HepG2 (cell line): ENCODE measurements around the gene DDX20. TPM values are rescaled to one million over a fixed set of nuclear protein-coding genes. Genes with fewer than 3 reads are reported as not detected.

Source experiments
- ARHGAP35 ChIP-seq: sonication (generic); formaldehyde crosslinking; IDR thresholded peaks from 2 replicates; pipeline ENCODE4 v1.9.0; 2022; ENCODE audit warnings: mild to moderate bottlenecking, inconsistent platforms, moderate library complexity, missing genetic modification reagents, borderline replicate concordance
- HOXA3 ChIP-seq: sonication (generic); formaldehyde crosslinking; IDR thresholded peaks from 2 replicates; pipeline ENCODE4 v1.5.0; 2020; ENCODE audit warnings: missing genetic modification reagents
- MED13 ChIP-seq: sonication (generic); formaldehyde crosslinking; IDR thresholded peaks from 2 replicates; pipeline ENCODE4 v1.5.0; 2020; ENCODE audit warnings: missing genetic modification reagents
- MIXL1 ChIP-seq: IDR thresholded peaks from 2 replicates; pipeline ENCODE4 v1.6.1; 2016
- NFATC3 ChIP-seq: sonication (generic); formaldehyde crosslinking; IDR thresholded peaks from 2 replicates; pipeline ENCODE4 v1.5.1; 2020; ENCODE audit warnings: mild to moderate bottlenecking, missing genetic modification reagents
- NFYC ChIP-seq: IDR thresholded peaks from 2 replicates; pipeline ENCODE4 v1.6.1; 2016; ENCODE audit warnings: missing genetic modification reagents, missing compliant biosample characterization
- RFXANK ChIP-seq: IDR thresholded peaks from 2 replicates; pipeline ENCODE4 v1.6.1; 2016
- SIX1 ChIP-seq: sonication (generic); formaldehyde crosslinking; IDR thresholded peaks from 2 replicates; pipeline ENCODE4 v1.4.0; 2020; ENCODE audit warnings: missing genetic modification reagents, borderline replicate concordance
- SOX6 ChIP-seq, 2 experiments: fragments of 450-650 bp in 1 of 2; sonication (generic) in 1 of 2; formaldehyde crosslinking in 1 of 2; IDR thresholded peaks; 2 replicates each; pipeline versions ENCODE4 v1.4.0 to v1.6.1; 2017 to 2020; ENCODE audit warnings: antibody characterized with exemption in 1 of 2, mild to moderate bottlenecking in 1 of 2, missing genetic modification reagents in 1 of 2
- ZBTB1 ChIP-seq: sonication (generic); formaldehyde crosslinking; IDR thresholded peaks from 2 replicates; pipeline ENCODE4 v1.4.0; 2020; ENCODE audit warnings: missing genetic modification reagents, borderline replicate concordance
- ZNF232 ChIP-seq: sonication (generic); formaldehyde crosslinking; IDR thresholded peaks from 2 replicates; pipeline ENCODE4 v1.4.0; 2020; ENCODE audit warnings: missing genetic modification reagents, borderline replicate concordance
- ZNF30 ChIP-seq: sonication (generic); formaldehyde crosslinking; IDR thresholded peaks from 2 replicates; pipeline ENCODE4 v1.5.0; 2020; ENCODE audit warnings: mild to moderate bottlenecking, missing genetic modification reagents
- ZNF614 ChIP-seq: IDR thresholded peaks from 2 replicates; pipeline ENCODE4 v1.6.1; 2018; ENCODE audit warnings: missing biosample characterization, missing genetic modification reagents, inconsistent platforms, borderline replicate concordance
- polyA plus RNA-seq, 8 experiments: library from polyadenylated mRNA; depleted of rRNA in 3 of 8; stranded (reverse) in 7 of 8; unstranded in 1 of 8; fragments of >200 nt; fragmentation: Illumina TruSeq in 4 of 8; extraction: Trizol in 4 of 8; gene quantifications; 2 replicates each; pipeline versions ENCODE4 v1.2.1 to v1.2.3, GENCODE V29; 2011 to 2016; ENCODE audit warnings: low read depth in 4 of 8, missing spikeins in 1 of 8, mixed read lengths in 1 of 8; ENCODE audit not compliant: insufficient read depth in 1 of 8
- total RNA-seq, 5 experiments: library from RNA; depleted of rRNA; stranded (reverse); fragments of >200 nt; fragmentation: Illumina TruSeq; extraction: Trizol; gene quantifications; 2 replicates each; pipeline ENCODE4 v1.2.3, GENCODE V29; 2016; ENCODE audit warnings: low read depth in 1 of 5
- TF ChIP-seq, protein P1 (sequence below): sonication (generic); formaldehyde crosslinking; IDR thresholded peaks from 2 replicates; pipeline ENCODE4 v1.4.0; 2020; ENCODE audit warnings: missing genetic modification reagents
- TF ChIP-seq, protein P2 (sequence below): sonication (generic); formaldehyde crosslinking; IDR thresholded peaks from 2 replicates; pipeline ENCODE4 v1.5.1; 2020; ENCODE audit warnings: missing genetic modification reagents, mild to moderate bottlenecking, borderline replicate concordance
- TF ChIP-seq, protein P3 (sequence below): sonication (generic); formaldehyde crosslinking; IDR thresholded peaks from 2 replicates; pipeline ENCODE4 v1.5.0; 2020; ENCODE audit warnings: missing genetic modification reagents, mild to moderate bottlenecking, borderline replicate concordance
- TF ChIP-seq, protein P4 (sequence below): sonication (generic); formaldehyde crosslinking; IDR thresholded peaks from 2 replicates; pipeline ENCODE4 v1.4.0; 2020; ENCODE audit warnings: mild to moderate bottlenecking, missing genetic modification reagents
- TF ChIP-seq, protein P5 (sequence below): sonication (generic); formaldehyde crosslinking; IDR thresholded peaks from 2 replicates; pipeline ENCODE4 v1.9.0; 2021; ENCODE audit warnings: missing genetic modification reagents, mild to moderate bottlenecking, borderline replicate concordance

DDX20 gene
- total and polyA plus RNA-seq, 2 of the 13 experiments (the other 11 are each of a cell fraction or from before 2014, with no cell fraction given): 4.0 to 14.3 TPM

DNA sequence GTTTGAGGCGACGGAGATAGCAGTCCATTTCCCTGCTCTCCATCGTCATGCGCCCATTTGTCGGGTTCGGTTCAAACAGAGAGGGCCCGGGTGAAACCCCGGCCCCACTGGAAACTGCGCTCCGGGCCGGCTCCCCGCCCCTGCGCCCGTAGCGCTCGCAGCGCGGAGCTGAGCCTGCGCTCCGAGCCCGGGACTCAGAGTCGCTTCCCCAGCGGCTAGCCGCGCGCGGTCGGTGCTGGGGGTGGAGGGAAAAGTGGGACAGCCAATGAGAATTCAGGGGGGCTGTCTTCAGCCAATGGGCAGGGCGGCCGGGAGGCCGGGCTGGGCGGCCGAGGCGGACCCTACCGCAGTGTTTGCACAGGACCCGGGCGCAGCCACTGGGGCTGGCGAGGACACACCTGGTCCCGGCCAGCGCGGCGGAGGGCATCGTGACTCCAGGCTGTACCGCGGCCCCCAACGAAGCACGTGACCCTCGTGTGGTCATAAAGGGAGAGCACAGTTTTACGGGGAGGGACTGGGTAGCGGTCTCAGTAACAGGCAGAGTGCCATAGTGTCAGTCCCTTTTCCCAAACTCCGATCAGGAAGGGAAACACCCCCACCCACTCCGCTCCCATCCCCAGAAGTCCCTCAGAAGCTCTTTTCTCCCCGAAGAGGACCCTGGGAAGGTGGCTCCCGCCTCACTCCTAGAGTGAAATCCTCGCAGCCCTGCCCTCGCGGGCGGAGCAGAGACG lies 16.3 kb upstream of the DDX20 start, which contains the start of gene INKA2 (continued):
- TF ChIP-seq, protein P1, sequence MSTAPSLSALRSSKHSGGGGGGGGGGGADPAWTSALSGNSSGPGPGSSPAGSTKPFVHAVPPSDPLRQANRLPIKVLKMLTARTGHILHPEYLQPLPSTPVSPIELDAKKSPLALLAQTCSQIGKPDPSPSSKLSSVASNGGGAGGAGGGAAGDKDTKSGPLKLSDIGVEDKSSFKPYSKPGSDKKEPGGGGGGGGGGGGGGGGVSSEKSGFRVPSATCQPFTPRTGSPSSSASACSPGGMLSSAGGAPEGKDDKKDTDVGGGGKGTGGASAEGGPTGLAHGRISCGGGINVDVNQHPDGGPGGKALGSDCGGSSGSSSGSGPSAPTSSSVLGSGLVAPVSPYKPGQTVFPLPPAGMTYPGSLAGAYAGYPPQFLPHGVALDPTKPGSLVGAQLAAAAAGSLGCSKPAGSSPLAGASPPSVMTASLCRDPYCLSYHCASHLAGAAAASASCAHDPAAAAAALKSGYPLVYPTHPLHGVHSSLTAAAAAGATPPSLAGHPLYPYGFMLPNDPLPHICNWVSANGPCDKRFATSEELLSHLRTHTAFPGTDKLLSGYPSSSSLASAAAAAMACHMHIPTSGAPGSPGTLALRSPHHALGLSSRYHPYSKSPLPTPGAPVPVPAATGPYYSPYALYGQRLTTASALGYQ (CRISPR knock-in tag): peak; percentile 75
- peak; percentile 74; the same call in 1 of the 2 replicates for TF ChIP-seq HOXA3 (CRISPR knock-in tag)
- no peak for TF ChIP-seq SIX1 (CRISPR knock-in tag)
- TF ChIP-seq MED13 (CRISPR knock-in tag): peak; percentile 84; the same call in 1 of the 2 replicates
- TF ChIP-seq ZNF30 (CRISPR knock-in tag): no peak
- peak; percentile 79; the same call in 1 of the 2 replicates for TF ChIP-seq ZNF232 (CRISPR knock-in tag)
- TF ChIP-seq, protein P2, sequence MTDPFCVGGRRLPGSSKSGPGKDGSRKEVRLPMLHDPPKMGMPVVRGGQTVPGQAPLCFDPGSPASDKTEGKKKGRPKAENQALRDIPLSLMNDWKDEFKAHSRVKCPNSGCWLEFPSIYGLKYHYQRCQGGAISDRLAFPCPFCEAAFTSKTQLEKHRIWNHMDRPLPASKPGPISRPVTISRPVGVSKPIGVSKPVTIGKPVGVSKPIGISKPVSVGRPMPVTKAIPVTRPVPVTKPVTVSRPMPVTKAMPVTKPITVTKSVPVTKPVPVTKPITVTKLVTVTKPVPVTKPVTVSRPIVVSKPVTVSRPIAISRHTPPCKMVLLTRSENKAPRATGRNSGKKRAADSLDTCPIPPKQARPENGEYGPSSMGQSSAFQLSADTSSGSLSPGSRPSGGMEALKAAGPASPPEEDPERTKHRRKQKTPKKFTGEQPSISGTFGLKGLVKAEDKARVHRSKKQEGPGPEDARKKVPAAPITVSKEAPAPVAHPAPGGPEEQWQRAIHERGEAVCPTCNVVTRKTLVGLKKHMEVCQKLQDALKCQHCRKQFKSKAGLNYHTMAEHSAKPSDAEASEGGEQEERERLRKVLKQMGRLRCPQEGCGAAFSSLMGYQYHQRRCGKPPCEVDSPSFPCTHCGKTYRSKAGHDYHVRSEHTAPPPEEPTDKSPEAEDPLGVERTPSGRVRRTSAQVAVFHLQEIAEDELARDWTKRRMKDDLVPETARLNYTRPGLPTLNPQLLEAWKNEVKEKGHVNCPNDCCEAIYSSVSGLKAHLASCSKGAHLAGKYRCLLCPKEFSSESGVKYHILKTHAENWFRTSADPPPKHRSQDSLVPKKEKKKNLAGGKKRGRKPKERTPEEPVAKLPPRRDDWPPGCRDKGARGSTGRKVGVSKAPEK (CRISPR knock-in tag): peak; percentile 80; the same call in 1 of the 2 replicates
- TF ChIP-seq, protein P3, sequence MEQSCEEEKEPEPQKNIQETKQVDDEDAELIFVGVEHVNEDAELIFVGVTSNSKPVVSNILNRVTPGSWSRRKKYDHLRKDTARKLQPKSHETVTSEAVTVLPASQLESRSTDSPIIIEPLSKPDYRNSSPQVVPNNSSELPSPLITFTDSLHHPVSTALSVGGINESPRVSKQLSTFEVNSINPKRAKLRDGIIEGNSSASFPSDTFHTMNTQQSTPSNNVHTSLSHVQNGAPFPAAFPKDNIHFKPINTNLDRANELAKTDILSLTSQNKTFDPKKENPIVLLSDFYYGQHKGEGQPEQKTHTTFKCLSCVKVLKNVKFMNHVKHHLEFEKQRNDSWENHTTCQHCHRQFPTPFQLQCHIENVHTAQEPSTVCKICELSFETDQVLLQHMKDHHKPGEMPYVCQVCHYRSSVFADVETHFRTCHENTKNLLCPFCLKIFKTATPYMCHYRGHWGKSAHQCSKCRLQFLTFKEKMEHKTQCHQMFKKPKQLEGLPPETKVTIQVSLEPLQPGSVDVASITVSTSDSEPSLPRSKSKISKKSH: peak; percentile 72; the same call in 1 of the 2 replicates
- TF ChIP-seq ZBTB1 (CRISPR knock-in tag): no peak
- peak; percentile 40; the same call in 1 of the 2 replicates for TF ChIP-seq MIXL1 (CRISPR knock-in tag)
- TF ChIP-seq ZNF614 (CRISPR knock-in tag): peak; percentile 47; the same call in 1 of the 2 replicates
- TF ChIP-seq NFYC (CRISPR knock-in tag): peak; percentile 91
- TF ChIP-seq, protein P4, sequence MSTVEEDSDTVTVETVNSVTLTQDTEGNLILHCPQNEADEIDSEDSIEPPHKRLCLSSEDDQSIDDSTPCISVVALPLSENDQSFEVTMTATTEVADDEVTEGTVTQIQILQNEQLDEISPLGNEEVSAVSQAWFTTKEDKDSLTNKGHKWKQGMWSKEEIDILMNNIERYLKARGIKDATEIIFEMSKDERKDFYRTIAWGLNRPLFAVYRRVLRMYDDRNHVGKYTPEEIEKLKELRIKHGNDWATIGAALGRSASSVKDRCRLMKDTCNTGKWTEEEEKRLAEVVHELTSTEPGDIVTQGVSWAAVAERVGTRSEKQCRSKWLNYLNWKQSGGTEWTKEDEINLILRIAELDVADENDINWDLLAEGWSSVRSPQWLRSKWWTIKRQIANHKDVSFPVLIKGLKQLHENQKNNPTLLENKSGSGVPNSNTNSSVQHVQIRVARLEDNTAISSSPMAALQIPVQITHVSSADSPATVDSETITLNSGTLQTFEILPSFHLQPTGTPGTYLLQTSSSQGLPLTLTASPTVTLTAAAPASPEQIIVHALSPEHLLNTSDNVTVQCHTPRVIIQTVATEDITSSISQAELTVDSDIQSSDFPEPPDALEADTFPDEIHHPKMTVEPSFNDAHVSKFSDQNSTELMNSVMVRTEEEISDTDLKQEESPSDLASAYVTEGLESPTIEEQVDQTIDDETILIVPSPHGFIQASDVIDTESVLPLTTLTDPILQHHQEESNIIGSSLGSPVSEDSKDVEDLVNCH: no peak
- no peak for TF ChIP-seq NFATC3 (CRISPR knock-in tag)
- no peak for TF ChIP-seq SOX6 (IDR thresholded peaks at IDR 0.05)
- peak; percentile 47; the same call in 1 of the 2 replicates for TF ChIP-seq SOX6 (CRISPR knock-in tag; IDR thresholded peaks at IDR 0.05)
- peak; percentile 40; the same call in 1 of the 2 replicates for TF ChIP-seq ARHGAP35 (CRISPR knock-in tag)
- TF ChIP-seq RFXANK (CRISPR knock-in tag): 0 out of 2 replicates have a peak, but pooled peaks have one; percentile 12
- TF ChIP-seq, protein P5, sequence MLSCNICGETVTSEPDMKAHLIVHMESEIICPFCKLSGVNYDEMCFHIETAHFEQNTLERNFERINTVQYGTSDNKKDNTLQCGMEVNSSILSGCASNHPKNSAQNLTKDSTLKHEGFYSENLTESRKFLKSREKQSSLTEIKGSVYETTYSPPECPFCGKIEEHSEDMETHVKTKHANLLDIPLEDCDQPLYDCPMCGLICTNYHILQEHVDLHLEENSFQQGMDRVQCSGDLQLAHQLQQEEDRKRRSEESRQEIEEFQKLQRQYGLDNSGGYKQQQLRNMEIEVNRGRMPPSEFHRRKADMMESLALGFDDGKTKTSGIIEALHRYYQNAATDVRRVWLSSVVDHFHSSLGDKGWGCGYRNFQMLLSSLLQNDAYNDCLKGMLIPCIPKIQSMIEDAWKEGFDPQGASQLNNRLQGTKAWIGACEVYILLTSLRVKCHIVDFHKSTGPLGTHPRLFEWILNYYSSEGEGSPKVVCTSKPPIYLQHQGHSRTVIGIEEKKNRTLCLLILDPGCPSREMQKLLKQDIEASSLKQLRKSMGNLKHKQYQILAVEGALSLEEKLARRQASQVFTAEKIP: no peak
